ENCODE results near the gene PARP12.

DNA sequence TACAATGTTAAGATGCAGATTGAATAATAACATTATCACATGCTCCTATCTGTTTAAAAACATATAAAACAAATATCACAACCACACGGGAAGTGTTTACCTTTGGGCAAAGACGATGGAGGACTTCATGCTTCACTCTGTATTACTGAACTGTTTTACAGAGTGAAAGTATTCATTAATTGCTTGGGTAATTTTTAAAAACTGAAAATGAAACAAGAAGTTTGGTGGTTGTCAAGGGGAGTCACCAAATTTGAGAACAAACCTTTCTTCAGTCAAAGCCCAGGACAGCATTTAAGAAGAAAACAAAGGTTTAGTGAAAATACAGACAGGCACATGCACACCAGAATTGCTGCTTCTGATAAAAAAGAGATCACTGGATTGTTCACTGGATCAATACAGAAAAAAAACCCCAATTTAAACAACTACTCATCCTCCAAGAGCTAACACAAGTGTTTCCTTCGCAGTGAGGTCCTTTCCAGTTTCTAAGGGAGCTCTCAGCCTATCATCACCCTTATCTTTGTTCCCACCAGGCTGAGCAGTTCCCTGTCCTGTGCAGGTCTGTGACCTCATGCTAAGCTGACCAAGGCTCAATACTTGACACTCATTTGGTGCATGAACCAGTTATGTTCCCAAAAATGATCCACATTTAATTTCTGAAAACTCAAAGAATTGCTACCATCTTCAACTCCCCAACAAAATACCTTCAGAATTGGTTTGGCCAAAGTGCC lies 8.8 kb downstream of the PARP12 start:
- TF ChIP-seq, protein P1, sequence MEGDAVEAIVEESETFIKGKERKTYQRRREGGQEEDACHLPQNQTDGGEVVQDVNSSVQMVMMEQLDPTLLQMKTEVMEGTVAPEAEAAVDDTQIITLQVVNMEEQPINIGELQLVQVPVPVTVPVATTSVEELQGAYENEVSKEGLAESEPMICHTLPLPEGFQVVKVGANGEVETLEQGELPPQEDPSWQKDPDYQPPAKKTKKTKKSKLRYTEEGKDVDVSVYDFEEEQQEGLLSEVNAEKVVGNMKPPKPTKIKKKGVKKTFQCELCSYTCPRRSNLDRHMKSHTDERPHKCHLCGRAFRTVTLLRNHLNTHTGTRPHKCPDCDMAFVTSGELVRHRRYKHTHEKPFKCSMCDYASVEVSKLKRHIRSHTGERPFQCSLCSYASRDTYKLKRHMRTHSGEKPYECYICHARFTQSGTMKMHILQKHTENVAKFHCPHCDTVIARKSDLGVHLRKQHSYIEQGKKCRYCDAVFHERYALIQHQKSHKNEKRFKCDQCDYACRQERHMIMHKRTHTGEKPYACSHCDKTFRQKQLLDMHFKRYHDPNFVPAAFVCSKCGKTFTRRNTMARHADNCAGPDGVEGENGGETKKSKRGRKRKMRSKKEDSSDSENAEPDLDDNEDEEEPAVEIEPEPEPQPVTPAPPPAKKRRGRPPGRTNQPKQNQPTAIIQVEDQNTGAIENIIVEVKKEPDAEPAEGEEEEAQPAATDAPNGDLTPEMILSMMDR (optimal IDR thresholded peaks at IDR 0.05 in 1 of 3, IDR thresholded peaks at IDR 0.05 in 1 of 3, conservative IDR thresholded peaks at IDR 0.05 in 1 of 3; ENCODE audit: extremely low read depth in 1 of 3, insufficient read depth in 2 of 3, low read length in 3 of 3) = no peak
- TF ChIP-seq EZH2 (IDR thresholded peaks at IDR 0.05; ENCODE audit: low read length) = no peak

Data from keratinocyte (primary cell).